Body of pancreas (tissue), 4 donors: Measurements from ENCODE around the gene TMEM132C. TPM values are rescaled to one million over a fixed set of nuclear protein-coding genes. Genes with fewer than 3 reads are reported as not detected.
"Not testable (repeated sequence)": the region's sequence is repeated elsewhere in the genome, so short reads cannot be mapped to it uniquely, and the experiment has no call there.

Experiments used
- ATAC-seq: fragments of 150-250 bp; one replicate; pipeline ENCODE4 v1.9.1; 2016
- DNase-seq, 4 donors: peaks; one replicate each; pipeline ENCODE4 v3.0.0-alpha.2; 2019
- H3K27ac ChIP-seq, 4 donors: fragments of 200-600 bp; sonication (generic); 1 replicate in 3 of 4; 2 replicates in 1 of 4; pipeline versions ENCODE4 v1.5.1 to v1.6.1; 2016 to 2019; ENCODE audit warnings: mild to moderate bottlenecking in 1 of 4, mixed read lengths in 1 of 4, moderate library complexity in 1 of 4
- H3K27me3 ChIP-seq, 2 donors: fragments of 200-600 bp; sonication (generic); one replicate each; pipeline ENCODE4 v1.6.0; 2016; ENCODE audit warnings: mild to moderate bottlenecking in 1 of 2
- H3K36me3 ChIP-seq, 2 donors: fragments of 200-600 bp; sonication (generic); replicated peaks in 1 of 2; 2 replicates each; pipeline ENCODE4 v1.5.1; 2016; ENCODE audit warnings: low read depth in 2 of 2; ENCODE audit not compliant: insufficient read depth in 1 of 2
- H3K4me1 ChIP-seq: fragments of 200-600 bp; sonication (generic); one replicate; pipeline ENCODE4 v1.6.0; 2016
- H3K4me3 ChIP-seq, 2 donors: fragments of 200-600 bp; sonication (generic); 1 replicate in 1 of 2; 2 replicates in 1 of 2; pipeline ENCODE4 v1.5.1; 2016 to 2019
- H3K9me3 ChIP-seq, 3 donors: fragments of 200-600 bp; sonication (generic); 1 replicate in 2 of 3; 2 replicates in 1 of 3; pipeline ENCODE4 v1.5.1; 2016
- CTCF ChIP-seq, 7 experiments: fragments of 450-650 bp in 4 of 7; fragments of 200-600 bp in 3 of 7; sonication (generic) in 3 of 7; IDR thresholded peaks; one replicate each; pipeline ENCODE4 v1.5.1; 2016 to 2019; ENCODE audit warnings: antibody characterized with exemption in 7 of 7
- POLR2A ChIP-seq, 3 donors: fragments of 450-650 bp; IDR thresholded peaks; one replicate each; pipeline ENCODE4 v1.6.1; 2016; ENCODE audit warnings: antibody characterized with exemption in 3 of 3, mild to moderate bottlenecking in 2 of 3
- WGBS, 2 donors: methylation state at CpG; one replicate each; pipeline ENCODE4 v1.1.5; 2017; 5-methylcytosine and 5-hydroxymethylcytosine counted together
- intact Hi-C: fragments of 100-400 bp; cut with DNase I; formaldehyde crosslinking; loops from one replicate; pipeline ENCODE4 v1.15.1; 2023
- total RNA-seq, 2 donors: library from RNA; depleted of rRNA; stranded (reverse); fragments of >200 nt; gene quantifications; one replicate each; pipeline ENCODE4 v1.1.0, GENCODE V29; 2016

The TMEM132C gene
- total RNA-seq, 2 donors from 2014 or later, result 4.4 to 8.2 TPM

- Histone ChIP-seq H3K36me3 (no peaks in the 10 kb centered on the region), H3K4me1 (no peaks in the 10 kb centered on the region), H3K27ac (no peak overlapping the region), H3K4me3 (no peak overlapping the region), H3K27me3 (no peaks in the 10 kb centered on the region), H3K9me3 (no peaks in the 10 kb centered on the region)
- intact Hi-C loops, result no loop called here
- ATAC-seq (no peak), DNase-seq (no peak)
- TF ChIP-seq CTCF (IDR thresholded peaks at IDR 0.05), result no peak
- no peak for TF ChIP-seq POLR2A (IDR thresholded peaks at IDR 0.05)
- WGBS, 2 donors, result 55 to 65% methylated on average over 8 of the region's 8 CpGs
Observed at GRCh38 chr12:128595609-128596008, 328.6 kb downstream of the TMEM132C start.

GRCh38 chr12:128600886-128601285, 333.9 kb downstream of the TMEM132C start:
- intact Hi-C loops, result no loop called here
- peaks cover 7% of the 10 kb centered on the region for H3K4me1 ChIP-seq
- no peak for TF ChIP-seq CTCF (IDR thresholded peaks at IDR 0.05)
- no peak for TF ChIP-seq POLR2A (IDR thresholded peaks at IDR 0.05)
- no peak overlapping the region for H3K4me3 ChIP-seq
- WGBS, 2 donors, result 50 to 55% methylated on average over 6 of the region's 6 CpGs
- H3K27me3 ChIP-seq, result no peaks in the 10 kb centered on the region
- H3K27ac ChIP-seq, result no peak overlapping the region
- no peaks in the 10 kb centered on the region for H3K9me3 ChIP-seq
- DNase-seq (no peak), ATAC-seq (no peak)
- H3K36me3 ChIP-seq, result no peaks in the 10 kb centered on the region

- peak overlapping the region in 1 of 4 donors; percentile 40 for H3K27ac ChIP-seq
- ATAC-seq, result peak; percentile 71
- 33 to 43% methylated on average over 4 of the region's 4 CpGs for WGBS, 2 donors
Observed at GRCh38 chr12:128603573-128604115, 336.7 kb downstream of the TMEM132C start.

GRCh38 chr12:128604219-128604618, 337.2 kb downstream of the TMEM132C start:
- H3K27me3 ChIP-seq, H3K9me3 ChIP-seq, intact Hi-C loops, H3K4me3 ChIP-seq, ATAC-seq, H3K4me1 ChIP-seq, DNase-seq, H3K36me3 ChIP-seq: not testable (repeated sequence)
- 34 to 45% methylated on average over 1 of the region's 1 CpG for WGBS, 2 donors
- peak overlapping the region in 1 of 4 donors; percentile 40 for H3K27ac ChIP-seq

More at GRCh38 chr12:128603573-128604115, 336.7 kb downstream of the TMEM132C start:
- Histone ChIP-seq H3K4me1 (peaks cover 7% of the 10 kb centered on the region), H3K27me3 (no peaks in the 10 kb centered on the region), H3K36me3 (no peaks in the 10 kb centered on the region), H3K4me3 (no peak overlapping the region), H3K9me3 (no peaks in the 10 kb centered on the region)
- no peak for TF ChIP-seq CTCF (IDR thresholded peaks at IDR 0.05)
- no peak for TF ChIP-seq POLR2A (IDR thresholded peaks at IDR 0.05)
- intact Hi-C loops, result no loop called here
- peak in 1 of 4 donors; percentile 33 for DNase-seq

- ATAC-seq, result peak; percentile 47
- intact Hi-C loops, result no loop called here
- TF ChIP-seq POLR2A (IDR thresholded peaks at IDR 0.05), result no peak
- TF ChIP-seq CTCF (IDR thresholded peaks at IDR 0.05), result no peak
Observed at GRCh38 chr12:128606051-128606450, 339.1 kb downstream of the TMEM132C start.

More at GRCh38 chr12:128606051-128606450, 339.1 kb downstream of the TMEM132C start:
- Histone ChIP-seq H3K27ac (no peak overlapping the region), H3K9me3 (no peaks in the 10 kb centered on the region), H3K27me3 (no peaks in the 10 kb centered on the region), H3K4me1 (peaks cover 7% of the 10 kb centered on the region), H3K4me3 (no peak overlapping the region), H3K36me3 (no peaks in the 10 kb centered on the region)
- peak in 1 of 4 donors; percentile 18 for DNase-seq
- 40 to 60% methylated on average over 4 of the region's 4 CpGs for WGBS, 2 donors
